Measurements from ENCODE around the gene SDF2L1. TPM values are rescaled to one million over a fixed set of nuclear protein-coding genes. Genes with fewer than 3 reads are reported as not detected.

The SDF2L1 gene
- total and polyA plus RNA-seq, 9 of the 15 experiments (the other 6 are each of a cell fraction or from before 2014, with no cell fraction given), result 15.1 to 989 (median 124) TPM

GRCh38 chr22:21624880-21625791, 17.0 kb upstream of the SDF2L1 start (continued):
- TF ChIP-seq STAT6 (CRISPR knock-in tag; IDR thresholded peaks at IDR 0.05), result peak; percentile 93
- no peak for TF ChIP-seq BACH1 (tag; IDR thresholded peaks at IDR 0.05)
- no peak for TF ChIP-seq ZNF316 (IDR thresholded peaks at IDR 0.05)
- no peak for TF ChIP-seq ZKSCAN8 (CRISPR knock-in tag; IDR thresholded peaks at IDR 0.05)
- no peak for TF ChIP-seq MTA3 (IDR thresholded peaks at IDR 0.05; ENCODE audit: borderline replicate concordance)
- TF ChIP-seq ZKSCAN1 (IDR thresholded peaks at IDR 0.05; ENCODE audit: low read depth, low read length), result no peak
- TF ChIP-seq DNMT1 (IDR thresholded peaks at IDR 0.05), result no peak
- peak; percentile 10 for TF ChIP-seq MAFF (IDR thresholded peaks at IDR 0.05; ENCODE audit: low read length)
